WTC11 (cell line): ENCODE data around the gene PTPRB.

Source experiments
- FOXK1 ChIP-seq: sonication (generic); formaldehyde crosslinking; IDR thresholded peaks from 2 replicates; pipeline ENCODE4 v1.8.0; 2022; ENCODE audit warnings: mild to moderate bottlenecking, moderate library complexity, missing genetic modification reagents
- GABPB1 ChIP-seq: sonication (generic); formaldehyde crosslinking; IDR thresholded peaks from 2 replicates; pipeline ENCODE4 v1.8.1; 2023; ENCODE audit warnings: mild to moderate bottlenecking, missing genetic modification reagents
- IRF2 ChIP-seq: sonication (generic); formaldehyde crosslinking; IDR thresholded peaks from 2 replicates; pipeline ENCODE4 v1.8.0; 2022; ENCODE audit warnings: low read depth, missing genetic modification reagents, borderline replicate concordance
- RELA ChIP-seq: sonication (generic); formaldehyde crosslinking; IDR thresholded peaks from 2 replicates; pipeline ENCODE4 v1.8.1; 2022; ENCODE audit warnings: missing genetic modification reagents, mild to moderate bottlenecking, borderline replicate concordance
- SP1 ChIP-seq: sonication (generic); formaldehyde crosslinking; conservative IDR thresholded peaks from 2 replicates; pipeline ENCODE4 v1.8.1; 2022; ENCODE audit warnings: missing genetic modification reagents
- TF ChIP-seq, protein P1 (sequence below): fragments of 200-600 bp; IDR thresholded peaks from 2 replicates; pipeline ENCODE4 v1.8.0; 2022; ENCODE audit warnings: antibody characterized with exemption
- TF ChIP-seq, protein P2 (sequence below): fragments of 250-450 bp; sonication (Bioruptor Pico); IDR thresholded peaks from 2 replicates; pipeline ENCODE4 v1.9.0; 2021; ENCODE audit warnings: moderate library complexity, mild to moderate bottlenecking, inconsistent platforms, borderline replicate concordance
- TF ChIP-seq, protein P3 (sequence below): sonication (generic); formaldehyde crosslinking; IDR thresholded peaks from 2 replicates; pipeline ENCODE4 v1.8.0; 2022; ENCODE audit warnings: mild to moderate bottlenecking, missing genetic modification reagents
- TF ChIP-seq, protein P4 (sequence below): sonication (generic); formaldehyde crosslinking; IDR thresholded peaks from 2 replicates; pipeline ENCODE4 v1.8.1; 2023; ENCODE audit warnings: mild to moderate bottlenecking, missing genetic modification reagents, borderline replicate concordance
- TF ChIP-seq, protein P5 (sequence below): sonication (generic); formaldehyde crosslinking; IDR thresholded peaks from 2 replicates; pipeline ENCODE4 v1.8.1; 2023; ENCODE audit warnings: mild to moderate bottlenecking, missing genetic modification reagents, moderate library complexity
- TF ChIP-seq, protein P6 (sequence below): sonication (generic); formaldehyde crosslinking; IDR thresholded peaks from 2 replicates; pipeline ENCODE4 v1.8.1; 2022; ENCODE audit warnings: mild to moderate bottlenecking, missing genetic modification reagents, moderate library complexity, borderline replicate concordance

DNA sequence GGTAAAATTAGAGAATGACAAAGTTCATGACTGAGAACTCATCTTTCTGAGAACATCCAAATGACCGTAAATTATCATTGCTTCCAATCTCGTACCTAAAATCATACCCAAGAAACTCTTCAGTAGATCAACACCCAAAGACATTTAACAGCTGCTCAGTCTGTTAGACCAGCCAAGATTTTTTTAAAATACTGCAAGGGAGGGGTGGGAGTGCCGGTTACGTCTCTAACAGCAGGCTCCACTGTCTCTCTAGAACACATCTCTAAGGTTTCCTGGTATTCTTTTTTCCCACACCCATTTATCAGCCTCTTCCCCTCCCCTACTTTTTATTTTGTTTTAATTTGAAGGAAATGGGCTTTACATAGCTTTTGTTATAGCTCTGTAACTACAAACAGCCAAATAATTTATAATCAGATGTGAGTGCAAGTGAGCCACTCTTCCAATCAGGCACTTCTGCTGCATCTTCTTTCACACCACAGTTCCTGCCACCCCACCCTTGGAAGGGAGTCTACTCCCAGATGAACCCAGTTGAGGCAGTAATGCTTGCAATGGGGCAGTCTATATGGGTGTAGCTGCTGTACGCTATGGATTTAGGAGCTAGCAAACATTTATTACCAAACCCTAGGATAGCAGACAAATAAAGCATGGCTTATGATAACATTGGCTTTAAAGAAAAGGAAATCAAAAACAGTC is 21.9 kb downstream of the PTPRB start:
- TF ChIP-seq, protein P1, sequence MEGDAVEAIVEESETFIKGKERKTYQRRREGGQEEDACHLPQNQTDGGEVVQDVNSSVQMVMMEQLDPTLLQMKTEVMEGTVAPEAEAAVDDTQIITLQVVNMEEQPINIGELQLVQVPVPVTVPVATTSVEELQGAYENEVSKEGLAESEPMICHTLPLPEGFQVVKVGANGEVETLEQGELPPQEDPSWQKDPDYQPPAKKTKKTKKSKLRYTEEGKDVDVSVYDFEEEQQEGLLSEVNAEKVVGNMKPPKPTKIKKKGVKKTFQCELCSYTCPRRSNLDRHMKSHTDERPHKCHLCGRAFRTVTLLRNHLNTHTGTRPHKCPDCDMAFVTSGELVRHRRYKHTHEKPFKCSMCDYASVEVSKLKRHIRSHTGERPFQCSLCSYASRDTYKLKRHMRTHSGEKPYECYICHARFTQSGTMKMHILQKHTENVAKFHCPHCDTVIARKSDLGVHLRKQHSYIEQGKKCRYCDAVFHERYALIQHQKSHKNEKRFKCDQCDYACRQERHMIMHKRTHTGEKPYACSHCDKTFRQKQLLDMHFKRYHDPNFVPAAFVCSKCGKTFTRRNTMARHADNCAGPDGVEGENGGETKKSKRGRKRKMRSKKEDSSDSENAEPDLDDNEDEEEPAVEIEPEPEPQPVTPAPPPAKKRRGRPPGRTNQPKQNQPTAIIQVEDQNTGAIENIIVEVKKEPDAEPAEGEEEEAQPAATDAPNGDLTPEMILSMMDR = no peak
- TF ChIP-seq, protein P2, sequence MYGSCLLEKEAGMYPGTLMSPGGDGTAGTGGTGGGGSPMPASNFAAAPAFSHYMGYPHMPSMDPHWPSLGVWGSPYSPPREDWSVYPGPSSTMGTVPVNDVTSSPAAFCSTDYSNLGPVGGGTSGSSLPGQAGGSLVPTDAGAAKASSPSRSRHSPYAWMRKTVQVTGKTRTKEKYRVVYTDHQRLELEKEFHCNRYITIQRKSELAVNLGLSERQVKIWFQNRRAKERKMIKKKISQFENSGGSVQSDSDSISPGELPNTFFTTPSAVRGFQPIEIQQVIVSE (CRISPR knock-in tag) = no peak
- TF ChIP-seq, protein P3, sequence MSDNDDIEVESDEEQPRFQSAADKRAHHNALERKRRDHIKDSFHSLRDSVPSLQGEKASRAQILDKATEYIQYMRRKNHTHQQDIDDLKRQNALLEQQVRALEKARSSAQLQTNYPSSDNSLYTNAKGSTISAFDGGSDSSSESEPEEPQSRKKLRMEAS (CRISPR knock-in tag) = no peak
- TF ChIP-seq SP1 (CRISPR knock-in tag) (no peak), FOXK1 (CRISPR knock-in tag) (no peak), IRF2 (CRISPR knock-in tag) (no peak), RELA (no peak), GABPB1 (CRISPR knock-in tag) (no peak)
- TF ChIP-seq, protein P4, sequence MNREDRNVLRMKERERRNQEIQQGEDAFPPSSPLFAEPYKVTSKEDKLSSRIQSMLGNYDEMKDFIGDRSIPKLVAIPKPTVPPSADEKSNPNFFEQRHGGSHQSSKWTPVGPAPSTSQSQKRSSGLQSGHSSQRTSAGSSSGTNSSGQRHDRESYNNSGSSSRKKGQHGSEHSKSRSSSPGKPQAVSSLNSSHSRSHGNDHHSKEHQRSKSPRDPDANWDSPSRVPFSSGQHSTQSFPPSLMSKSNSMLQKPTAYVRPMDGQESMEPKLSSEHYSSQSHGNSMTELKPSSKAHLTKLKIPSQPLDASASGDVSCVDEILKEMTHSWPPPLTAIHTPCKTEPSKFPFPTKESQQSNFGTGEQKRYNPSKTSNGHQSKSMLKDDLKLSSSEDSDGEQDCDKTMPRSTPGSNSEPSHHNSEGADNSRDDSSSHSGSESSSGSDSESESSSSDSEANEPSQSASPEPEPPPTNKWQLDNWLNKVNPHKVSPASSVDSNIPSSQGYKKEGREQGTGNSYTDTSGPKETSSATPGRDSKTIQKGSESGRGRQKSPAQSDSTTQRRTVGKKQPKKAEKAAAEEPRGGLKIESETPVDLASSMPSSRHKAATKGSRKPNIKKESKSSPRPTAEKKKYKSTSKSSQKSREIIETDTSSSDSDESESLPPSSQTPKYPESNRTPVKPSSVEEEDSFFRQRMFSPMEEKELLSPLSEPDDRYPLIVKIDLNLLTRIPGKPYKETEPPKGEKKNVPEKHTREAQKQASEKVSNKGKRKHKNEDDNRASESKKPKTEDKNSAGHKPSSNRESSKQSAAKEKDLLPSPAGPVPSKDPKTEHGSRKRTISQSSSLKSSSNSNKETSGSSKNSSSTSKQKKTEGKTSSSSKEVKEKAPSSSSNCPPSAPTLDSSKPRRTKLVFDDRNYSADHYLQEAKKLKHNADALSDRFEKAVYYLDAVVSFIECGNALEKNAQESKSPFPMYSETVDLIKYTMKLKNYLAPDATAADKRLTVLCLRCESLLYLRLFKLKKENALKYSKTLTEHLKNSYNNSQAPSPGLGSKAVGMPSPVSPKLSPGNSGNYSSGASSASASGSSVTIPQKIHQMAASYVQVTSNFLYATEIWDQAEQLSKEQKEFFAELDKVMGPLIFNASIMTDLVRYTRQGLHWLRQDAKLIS (CRISPR knock-in tag) = no peak
- TF ChIP-seq, protein P5, sequence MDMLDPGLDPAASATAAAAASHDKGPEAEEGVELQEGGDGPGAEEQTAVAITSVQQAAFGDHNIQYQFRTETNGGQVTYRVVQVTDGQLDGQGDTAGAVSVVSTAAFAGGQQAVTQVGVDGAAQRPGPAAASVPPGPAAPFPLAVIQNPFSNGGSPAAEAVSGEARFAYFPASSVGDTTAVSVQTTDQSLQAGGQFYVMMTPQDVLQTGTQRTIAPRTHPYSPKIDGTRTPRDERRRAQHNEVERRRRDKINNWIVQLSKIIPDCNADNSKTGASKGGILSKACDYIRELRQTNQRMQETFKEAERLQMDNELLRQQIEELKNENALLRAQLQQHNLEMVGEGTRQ (CRISPR knock-in tag) = no peak
- TF ChIP-seq, protein P6, sequence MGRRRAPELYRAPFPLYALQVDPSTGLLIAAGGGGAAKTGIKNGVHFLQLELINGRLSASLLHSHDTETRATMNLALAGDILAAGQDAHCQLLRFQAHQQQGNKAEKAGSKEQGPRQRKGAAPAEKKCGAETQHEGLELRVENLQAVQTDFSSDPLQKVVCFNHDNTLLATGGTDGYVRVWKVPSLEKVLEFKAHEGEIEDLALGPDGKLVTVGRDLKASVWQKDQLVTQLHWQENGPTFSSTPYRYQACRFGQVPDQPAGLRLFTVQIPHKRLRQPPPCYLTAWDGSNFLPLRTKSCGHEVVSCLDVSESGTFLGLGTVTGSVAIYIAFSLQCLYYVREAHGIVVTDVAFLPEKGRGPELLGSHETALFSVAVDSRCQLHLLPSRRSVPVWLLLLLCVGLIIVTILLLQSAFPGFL (CRISPR knock-in tag) = no peak
